HepG2 (cell line): ENCODE results near the gene LTA. TPM values are rescaled to one million over a fixed set of nuclear protein-coding genes. Genes with fewer than 3 reads are reported as not detected.

Source experiments
- ARID3A ChIP-seq: IDR thresholded peaks from 2 replicates; pipeline ENCODE4 v1.6.1; 2012; ENCODE audit warnings: low read depth, low read length, improper control_type of control experiment
- ATF7 ChIP-seq, 2 experiments: fragments of 450-650 bp in 1 of 2; sonication (generic) in 1 of 2; formaldehyde crosslinking in 1 of 2; IDR thresholded peaks; 2 replicates each; pipeline versions ENCODE4 v1.4.0 to v1.6.1; 2016 to 2020; ENCODE audit warnings: antibody characterized with exemption in 1 of 2, mild to moderate bottlenecking in 1 of 2, missing genetic modification reagents in 1 of 2
- E2F1 ChIP-seq: sonication (generic); formaldehyde crosslinking; IDR thresholded peaks from 2 replicates; pipeline ENCODE4 v1.5.0; 2020; ENCODE audit warnings: missing genetic modification reagents
- HNF4G ChIP-seq, 2 experiments: sonication (generic) in 1 of 2; formaldehyde crosslinking in 1 of 2; IDR thresholded peaks; 2 replicates each; pipeline versions ENCODE4 v1.4.0 to v1.6.1; 2011 to 2020; ENCODE audit warnings: borderline replicate concordance in 2 of 2, low read depth in 2 of 2, mild to moderate bottlenecking in 2 of 2, low read length in 1 of 2, missing genetic modification reagents in 1 of 2, moderate library complexity in 1 of 2
- HNRNPH1 ChIP-seq: fragments of 200-400 bp; formaldehyde crosslinking; optimal IDR thresholded peaks from 2 replicates; pipeline ENCODE3; 2017; ENCODE audit warnings: mild to moderate bottlenecking, low read depth, low read length
- POGK ChIP-seq: sonication (generic); formaldehyde crosslinking; conservative IDR thresholded peaks from 2 replicates; pipeline ENCODE4 v1.8.0; 2022; ENCODE audit warnings: mild to moderate bottlenecking, moderate library complexity, missing genetic modification reagents
- PRMT3 ChIP-seq: sonication (generic); formaldehyde crosslinking; IDR thresholded peaks from 2 replicates; pipeline ENCODE4 v1.8.1; 2022; ENCODE audit warnings: low read depth, mild to moderate bottlenecking, moderate library complexity, missing genetic modification reagents, borderline replicate concordance
- RBFOX2 ChIP-seq: fragments of 200-400 bp; formaldehyde crosslinking; IDR thresholded peaks from 2 replicates; pipeline ENCODE4 v1.6.1; 2017; ENCODE audit warnings: low read depth, mild to moderate bottlenecking, low read length
- REPIN1 ChIP-seq: sonication (generic); formaldehyde crosslinking; IDR thresholded peaks from 2 replicates; pipeline ENCODE4 v1.8.0; 2022; ENCODE audit warnings: missing genetic modification reagents, low read depth, mild to moderate bottlenecking, borderline replicate concordance
- SAFB2 ChIP-seq: sonication (generic); formaldehyde crosslinking; IDR thresholded peaks from 2 replicates; pipeline ENCODE4 v1.5.1; 2020; ENCODE audit warnings: missing genetic modification reagents, low read depth, mild to moderate bottlenecking, borderline replicate concordance
- SMAD3 ChIP-seq: sonication (generic); formaldehyde crosslinking; IDR thresholded peaks from 2 replicates; pipeline ENCODE4 v1.4.0; 2020; ENCODE audit warnings: missing genetic modification reagents
- TAF15 ChIP-seq: fragments of 200-400 bp; formaldehyde crosslinking; IDR thresholded peaks from one replicate; pipeline ENCODE4 v1.6.1; 2018; ENCODE audit warnings: mild to moderate bottlenecking, low read depth, low read length; ENCODE audit not compliant: poor library complexity, severe bottlenecking
- ZFP41 ChIP-seq: sonication (generic); formaldehyde crosslinking; IDR thresholded peaks from 2 replicates; pipeline ENCODE4 v1.4.0; 2020; ENCODE audit warnings: mild to moderate bottlenecking, missing genetic modification reagents, borderline replicate concordance
- ZNF350 ChIP-seq: sonication (generic); formaldehyde crosslinking; IDR thresholded peaks from 2 replicates; pipeline ENCODE4 v1.4.0; 2020; ENCODE audit warnings: mild to moderate bottlenecking, low read depth, missing genetic modification reagents, borderline replicate concordance
- ZNF577 ChIP-seq: sonication (generic); formaldehyde crosslinking; IDR thresholded peaks from 2 replicates; pipeline ENCODE4 v1.4.0; 2020; ENCODE audit warnings: mild to moderate bottlenecking, low read depth, missing genetic modification reagents, borderline replicate concordance
- ZNF580 ChIP-seq: IDR thresholded peaks from 2 replicates; pipeline ENCODE4 v1.6.1; 2016; ENCODE audit warnings: low read depth, borderline replicate concordance
- ZNF737 ChIP-seq: sonication (generic); formaldehyde crosslinking; IDR thresholded peaks from 2 replicates; pipeline ENCODE4 v1.5.0; 2020; ENCODE audit warnings: missing genetic modification reagents, mild to moderate bottlenecking, borderline replicate concordance
- ZNF850 ChIP-seq: sonication (generic); formaldehyde crosslinking; conservative IDR thresholded peaks from 2 replicates; pipeline ENCODE4 v1.9.0; 2021; ENCODE audit warnings: mild to moderate bottlenecking, missing genetic modification reagents
- polyA plus RNA-seq, 8 experiments: library from polyadenylated mRNA; depleted of rRNA in 3 of 8; stranded (reverse) in 7 of 8; unstranded in 1 of 8; fragments of >200 nt; fragmentation: Illumina TruSeq in 4 of 8; extraction: Trizol in 4 of 8; gene quantifications; 2 replicates each; pipeline versions ENCODE4 v1.2.1 to v1.2.3, GENCODE V29; 2011 to 2016; ENCODE audit warnings: low read depth in 4 of 8, missing spikeins in 1 of 8, mixed read lengths in 1 of 8; ENCODE audit not compliant: insufficient read depth in 1 of 8
- total RNA-seq, 5 experiments: library from RNA; depleted of rRNA; stranded (reverse); fragments of >200 nt; fragmentation: Illumina TruSeq; extraction: Trizol; gene quantifications; 2 replicates each; pipeline ENCODE4 v1.2.3, GENCODE V29; 2016; ENCODE audit warnings: low read depth in 1 of 5

LTA gene
- total and polyA plus RNA-seq, 2 of the 13 experiments (the other 11 are each of a cell fraction or from before 2014, with no cell fraction given): 0.09 TPM; not detected in 1

- TF ChIP-seq ZNF580 (CRISPR knock-in tag): peak; percentile 82; the same call in 1 of the 2 replicates
- TF ChIP-seq ZNF737: no peak
- TF ChIP-seq PRMT3 (CRISPR knock-in tag): no peak
- TF ChIP-seq TAF15: no peak
- peak; percentile 100 for TF ChIP-seq ATF7 (IDR thresholded peaks at IDR 0.05)
- TF ChIP-seq ATF7 (CRISPR knock-in tag; IDR thresholded peaks at IDR 0.05): peak; percentile 90
- TF ChIP-seq ZNF350 (CRISPR knock-in tag): no peak; the same call in 1 of the 2 replicates
- peak; percentile 75 for TF ChIP-seq RBFOX2
- TF ChIP-seq HNRNPH1: peak; percentile 66
- TF ChIP-seq ARID3A: peak; percentile 56
- TF ChIP-seq REPIN1 (CRISPR knock-in tag): peak; percentile 85; the same call in 1 of the 2 replicates
- no peak for TF ChIP-seq SMAD3 (CRISPR knock-in tag)
- no peak for TF ChIP-seq HNF4G (IDR thresholded peaks at IDR 0.05; ENCODE audit: borderline replicate concordance, low read depth, low read length)
- no peak for TF ChIP-seq HNF4G (CRISPR knock-in tag; IDR thresholded peaks at IDR 0.05; ENCODE audit: borderline replicate concordance, low read depth)
- TF ChIP-seq SAFB2 (CRISPR knock-in tag): 0 out of 2 replicates have a peak, but pooled peaks have one; percentile 59
- TF ChIP-seq ZFP41 (CRISPR knock-in tag): no peak
- no peak for TF ChIP-seq ZNF577 (CRISPR knock-in tag)
- no peak; the same call in 1 of the 2 replicates for TF ChIP-seq POGK (CRISPR knock-in tag)
- peak; percentile 89 for TF ChIP-seq E2F1
- no peak; the same call in 1 of the 2 replicates for TF ChIP-seq ZNF850 (CRISPR knock-in tag)
Measured at GRCh38 chr6:31619805-31620585, 47.9 kb downstream of the LTA start (continued).
